Omental fat pad (tissue), 4 donors: ENCODE results near the gene MARK2. TPM values are rescaled to one million over a fixed set of nuclear protein-coding genes. Genes with fewer than 3 reads are reported as not detected.
A peak's percentile ranks its signal among the peaks of the same experiment; 100 is the strongest.

ENCODE experiments used
- ATAC-seq: fragments of 150-250 bp; one replicate; pipeline ENCODE4 v1.9.1; 2016; ENCODE audit warnings: mild to moderate bottlenecking, moderate library complexity; ENCODE audit not compliant: low FRiP score
- DNase-seq: peaks from one replicate; pipeline ENCODE4 v3.0.0-alpha.2; 2019; ENCODE audit warnings: low spot score
- CTCF ChIP-seq, 3 donors: fragments of 450-650 bp; IDR thresholded peaks; one replicate each; pipeline ENCODE4 v1.5.1; 2016 to 2017; ENCODE audit warnings: antibody characterized with exemption in 3 of 3, mild to moderate bottlenecking in 3 of 3, moderate library complexity in 2 of 3
- total RNA-seq, 4 donors: library from RNA; depleted of rRNA; stranded (reverse); fragments of >200 nt; gene quantifications; one replicate each; pipeline ENCODE4 v1.1.0, GENCODE V29; 2016

Gene MARK2
- total RNA-seq, 4 donors from 2014 or later, result 14.8 to 27.1 (median 23.4) TPM

- no peak for ATAC-seq
- no peak for DNase-seq
- no peak for TF ChIP-seq CTCF (IDR thresholded peaks at IDR 0.05)
Measured at GRCh38 chr11:63906585-63906984, 67.7 kb downstream of the MARK2 start.

GRCh38 chr11:63907063-63907462 is 68.2 kb downstream of the MARK2 start:
- no peak for ATAC-seq
- no peak for DNase-seq
- TF ChIP-seq CTCF (IDR thresholded peaks at IDR 0.05), result no peak

GRCh38 chr11:63907808-63908530 is 69.1 kb downstream of the MARK2 start:
- ATAC-seq (peak; percentile 2), DNase-seq (no peak)
- no peak for TF ChIP-seq CTCF (IDR thresholded peaks at IDR 0.05)

- TF ChIP-seq CTCF (IDR thresholded peaks at IDR 0.05), result no peak
- peak; percentile 13 for ATAC-seq
- DNase-seq, result no peak
Measured at GRCh38 chr11:63908631-63909401, 69.9 kb downstream of the MARK2 start.

- no peak for TF ChIP-seq CTCF (IDR thresholded peaks at IDR 0.05)
- no peak for DNase-seq
- no peak for ATAC-seq
Measured at GRCh38 chr11:63909591-63910506, 70.9 kb downstream of the MARK2 start.

GRCh38 chr11:63910675-63911074 is 71.8 kb downstream of the MARK2 start:
- DNase-seq (no peak), ATAC-seq (no peak)
- no peak for TF ChIP-seq CTCF (IDR thresholded peaks at IDR 0.05)
